ENCODE data around the gene CHP1.
"Not testable (repeated sequence)": the region's sequence is repeated elsewhere in the genome, so short reads cannot be mapped to it uniquely, and the experiment has no call there.

The CHP1 gene

GRCh38 chr15:41230650-41231421 lies at the start of gene CHP1, which contains the start of gene EXD1:
Gene CHP1 (plus strand): TSS chr15:41231268. CDS start chr15:41231383, 115 bp downstream.
Gene EXD1 (minus strand): TSS chr15:41230757. CDS start chr15:41226575, 4,182 bp downstream.
- peak; percentile 89 to 95 (median 92) for DNase-seq

DNA sequence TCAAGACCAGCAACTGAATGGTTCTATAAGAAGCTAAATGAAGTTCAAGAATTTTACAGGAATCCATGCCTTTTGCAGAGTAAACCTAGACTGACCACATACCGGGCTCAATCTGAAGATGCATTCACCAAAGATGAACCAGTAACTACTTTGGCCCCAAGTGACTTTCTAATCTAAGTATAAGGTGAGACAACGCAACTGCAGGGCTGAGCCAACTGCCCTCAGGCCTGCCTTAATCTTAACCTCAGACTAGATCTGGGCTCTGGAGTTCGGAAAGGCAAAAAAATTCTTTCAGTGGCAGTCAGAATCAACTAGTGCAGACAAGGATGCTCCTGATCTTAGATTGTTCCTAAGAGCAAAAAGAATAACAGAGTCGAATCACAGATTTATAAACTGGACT lies 48.8 kb upstream of the CHP1 start:
- no peak for DNase-seq

GRCh38 chr15:41183581-41183980 lies 47.5 kb upstream of the CHP1 start:
- no peak for DNase-seq

GRCh38 chr15:41194444-41194843 lies 36.6 kb upstream of the CHP1 start:
- no peak for DNase-seq

- DNase-seq, result no peak
Observed at GRCh38 chr15:41199470-41199869, 31.6 kb upstream of the CHP1 start.

DNA sequence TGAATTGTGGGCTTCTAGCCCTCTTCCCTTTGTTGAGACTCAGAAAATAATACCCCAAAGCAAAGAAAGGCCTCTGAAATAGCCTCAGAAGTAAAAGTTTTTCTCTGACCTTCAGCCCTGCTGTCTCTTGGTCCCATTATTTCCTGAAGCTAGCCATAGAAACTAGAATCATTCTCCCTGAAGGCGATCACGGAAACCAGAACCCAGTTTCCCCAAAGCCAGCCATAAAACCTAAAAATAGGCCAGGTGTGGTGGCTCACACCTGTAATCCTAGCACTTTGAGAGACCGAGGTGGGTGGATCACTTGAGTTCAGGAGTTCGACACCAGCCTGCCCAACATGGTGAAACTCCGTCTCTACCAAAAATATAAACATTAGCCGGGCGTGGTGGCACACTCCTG lies 27.7 kb upstream of the CHP1 start:
- no peak for DNase-seq

GRCh38 chr15:41205315-41205714 lies 25.8 kb upstream of the CHP1 start:
- no peak for DNase-seq

GRCh38 chr15:41207687-41208448 lies 23.2 kb upstream of the CHP1 start:
- no peak for DNase-seq

DNA sequence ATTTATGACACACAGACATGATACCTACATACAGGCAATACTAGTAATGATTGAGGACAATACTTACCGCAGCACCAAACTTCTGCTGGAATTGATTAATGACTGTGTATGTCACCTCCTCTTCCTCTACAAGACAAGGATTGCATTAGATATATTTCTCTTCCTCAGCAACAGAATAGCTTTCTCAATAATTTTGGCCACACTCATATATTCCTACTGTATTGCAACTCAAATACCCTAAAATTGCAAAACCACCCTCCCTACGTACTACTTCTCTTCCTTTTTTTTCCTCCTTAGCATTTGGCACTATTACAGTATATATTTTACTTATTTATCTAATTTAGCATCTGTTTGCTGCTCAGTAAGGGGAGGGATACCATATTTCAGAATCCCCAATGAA lies 15.4 kb upstream of the CHP1 start:
- no peak for DNase-seq

DNA sequence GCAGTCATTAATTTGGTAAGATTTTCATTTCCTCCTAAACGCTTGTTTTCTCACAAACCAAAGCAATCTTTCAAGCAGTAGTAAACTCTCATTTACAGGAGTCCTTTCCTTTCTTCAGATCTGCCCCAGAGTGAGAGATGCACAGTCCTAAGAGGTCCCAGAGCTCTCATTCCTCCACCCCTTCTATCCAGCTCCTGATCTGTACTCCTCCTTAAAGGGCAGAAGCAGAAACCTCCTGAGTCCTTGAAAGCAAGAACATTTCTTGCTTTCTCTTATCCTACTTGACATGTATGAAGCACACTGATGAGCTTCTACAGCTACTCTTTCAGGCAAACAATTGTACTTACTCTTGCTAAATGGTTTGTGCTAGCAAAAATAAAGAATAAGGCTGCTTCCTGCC lies 12.2 kb upstream of the CHP1 start:
- DNase-seq, result no peak

GRCh38 chr15:41219381-41219780 lies 11.7 kb upstream of the CHP1 start:
- DNase-seq, result no peak

DNA sequence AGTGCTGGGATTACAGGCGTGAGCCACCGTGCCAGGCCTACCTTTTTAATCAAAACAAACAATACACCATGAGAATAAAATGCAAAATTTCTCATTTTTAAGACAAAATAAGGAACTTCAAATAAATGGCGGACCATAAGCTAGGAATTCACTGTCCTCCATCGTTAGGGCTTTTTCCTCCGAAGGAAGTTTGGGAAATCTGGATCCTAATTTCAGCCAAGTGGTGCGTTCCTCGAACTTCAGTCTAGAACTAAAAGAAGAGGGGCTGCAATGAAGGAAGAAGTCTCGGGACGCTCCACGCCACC lies 771 bp upstream of the CHP1 start:
- no peak for DNase-seq

- peak in 1 of 3 experiments; percentile 31 for DNase-seq
Observed at GRCh38 chr15:41231422-41232226, 556 bp downstream of the CHP1 start.

DNA sequence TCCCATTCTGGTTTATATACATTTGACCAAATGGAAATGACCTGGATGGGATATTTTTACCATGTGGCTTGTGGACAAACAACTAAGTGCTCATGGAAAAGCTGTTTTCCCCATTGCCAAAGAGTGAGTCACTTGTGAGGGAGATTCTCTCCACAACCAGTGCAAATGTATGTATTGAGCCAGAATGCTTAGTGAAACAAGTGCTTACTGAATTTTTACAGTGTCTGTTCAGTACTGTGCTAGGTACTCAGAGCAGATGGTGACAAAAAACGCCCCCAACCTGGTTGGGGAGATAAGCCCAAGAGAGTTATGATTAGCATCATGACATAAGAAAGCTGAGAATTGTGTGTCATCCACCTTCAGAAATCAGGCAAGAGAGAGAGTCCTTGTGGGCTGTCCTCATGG lies 2.3 kb downstream of the CHP1 start:
- no peak for DNase-seq

- not testable (repeated sequence) for DNase-seq
Observed at GRCh38 chr15:41235228-41235627, 4.2 kb downstream of the CHP1 start.

DNA sequence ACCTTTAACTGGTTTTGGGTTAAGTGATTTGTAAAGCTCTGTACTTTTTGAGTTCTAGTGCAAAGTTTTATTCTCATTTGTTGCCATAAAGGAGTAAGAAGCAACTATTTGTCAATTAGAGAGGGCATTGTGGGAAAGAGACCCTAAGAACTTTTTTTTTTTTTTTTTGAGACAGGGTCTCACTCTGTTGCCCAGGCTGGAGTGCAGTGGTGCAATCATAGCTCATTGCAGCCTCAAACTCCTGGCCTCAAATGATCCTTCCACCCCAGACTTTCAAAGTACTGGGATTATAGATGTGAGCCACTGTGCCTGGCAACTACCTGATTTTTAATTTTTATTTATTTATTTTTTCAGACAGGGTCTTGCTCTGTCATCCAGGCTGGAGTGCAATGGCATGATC lies 4.9 kb downstream of the CHP1 start:
- no peak for DNase-seq

- no peak for DNase-seq
Observed at GRCh38 chr15:41238100-41238499, 7.0 kb downstream of the CHP1 start.

- DNase-seq, result peak; percentile 53 to 94 (median 67)
Observed at GRCh38 chr15:41241221-41241964, 10.3 kb downstream of the CHP1 start.

DNA sequence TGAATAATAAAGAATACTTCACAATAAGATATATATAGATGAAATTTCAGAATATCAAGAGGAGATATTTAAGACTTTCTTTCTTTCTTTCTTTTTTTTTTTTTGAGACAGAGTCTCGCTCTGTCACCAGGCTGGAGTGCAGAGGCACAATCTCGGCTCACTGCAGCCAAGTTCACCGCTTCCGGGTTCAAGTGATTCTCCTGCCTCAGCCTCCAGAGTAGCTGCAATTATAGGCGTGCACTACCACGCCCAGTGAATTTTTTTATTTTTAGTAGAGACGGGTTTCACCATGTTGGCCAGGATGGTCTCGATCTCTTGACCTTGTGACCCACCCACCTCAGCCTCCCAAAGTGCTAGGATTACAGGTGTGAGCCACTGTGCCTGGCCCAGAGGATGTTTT lies 19.7 kb downstream of the CHP1 start:
- DNase-seq, result not testable (repeated sequence)

DNA sequence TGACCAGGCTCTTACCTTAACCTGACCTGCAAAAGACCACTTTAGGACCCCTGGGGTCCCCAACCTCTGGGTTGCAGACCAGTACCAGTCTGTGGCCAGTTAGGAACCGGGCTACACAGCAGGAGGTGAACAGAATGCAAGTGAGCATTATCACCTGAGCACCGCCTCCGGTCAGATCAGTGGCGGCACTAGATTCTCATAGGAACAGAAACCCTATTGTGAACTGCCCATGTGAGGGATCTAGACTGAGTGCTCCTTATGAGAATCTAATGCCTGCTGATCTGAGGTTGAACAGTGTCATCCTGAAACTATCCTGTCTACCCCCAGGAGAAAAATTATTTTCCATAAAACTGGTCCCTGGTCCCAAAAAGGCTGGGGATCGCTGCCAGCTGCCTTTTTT lies 20.3 kb downstream of the CHP1 start:
- DNase-seq, result no peak

- DNase-seq, result no peak
Observed at GRCh38 chr15:41254560-41254959, 23.5 kb downstream of the CHP1 start.

DNA sequence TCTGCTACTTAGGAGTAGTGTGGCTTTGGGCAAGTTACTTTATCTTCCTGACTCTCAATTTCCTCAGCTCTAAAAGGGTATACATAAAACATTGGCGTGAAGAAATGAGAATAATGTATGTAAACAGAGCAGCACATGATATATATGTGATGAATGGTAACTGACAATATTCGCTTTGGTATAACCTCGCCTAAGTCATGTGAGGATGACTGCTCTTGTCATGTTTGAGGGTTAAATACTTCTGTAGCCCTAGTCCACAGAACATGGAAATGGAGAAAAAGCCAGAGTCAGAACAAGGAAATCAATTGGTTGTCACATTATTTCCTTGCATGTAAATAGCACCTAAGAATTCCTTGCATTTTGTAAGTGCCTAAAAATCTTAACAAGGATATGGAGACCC lies 25.0 kb downstream of the CHP1 start:
- DNase-seq, result no peak

- no peak for DNase-seq
Observed at GRCh38 chr15:41256577-41257038, 25.5 kb downstream of the CHP1 start.

Measured in NCI-H1417 (cell line).